Stomach (tissue), 4 donors: Measurements from ENCODE around the gene S100A7.

Experiments
- POLR2AphosphoS5 ChIP-seq, 3 donors: sonication (generic); formaldehyde crosslinking; IDR thresholded peaks; one replicate each; pipeline ENCODE4 v1.6.1; 2016; ENCODE audit warnings: antibody characterized with exemption in 3 of 3
- TF ChIP-seq, protein P1 (sequence below), 7 experiments: fragments of 450-650 bp in 4 of 7; fragments of 200-600 bp in 3 of 7; sonication (generic) in 3 of 7; IDR thresholded peaks; one replicate each; pipeline ENCODE4 v1.5.1; 2016 to 2019; ENCODE audit warnings: antibody characterized with exemption in 7 of 7, control low read depth in 2 of 7, mild to moderate bottlenecking in 1 of 7

DNA sequence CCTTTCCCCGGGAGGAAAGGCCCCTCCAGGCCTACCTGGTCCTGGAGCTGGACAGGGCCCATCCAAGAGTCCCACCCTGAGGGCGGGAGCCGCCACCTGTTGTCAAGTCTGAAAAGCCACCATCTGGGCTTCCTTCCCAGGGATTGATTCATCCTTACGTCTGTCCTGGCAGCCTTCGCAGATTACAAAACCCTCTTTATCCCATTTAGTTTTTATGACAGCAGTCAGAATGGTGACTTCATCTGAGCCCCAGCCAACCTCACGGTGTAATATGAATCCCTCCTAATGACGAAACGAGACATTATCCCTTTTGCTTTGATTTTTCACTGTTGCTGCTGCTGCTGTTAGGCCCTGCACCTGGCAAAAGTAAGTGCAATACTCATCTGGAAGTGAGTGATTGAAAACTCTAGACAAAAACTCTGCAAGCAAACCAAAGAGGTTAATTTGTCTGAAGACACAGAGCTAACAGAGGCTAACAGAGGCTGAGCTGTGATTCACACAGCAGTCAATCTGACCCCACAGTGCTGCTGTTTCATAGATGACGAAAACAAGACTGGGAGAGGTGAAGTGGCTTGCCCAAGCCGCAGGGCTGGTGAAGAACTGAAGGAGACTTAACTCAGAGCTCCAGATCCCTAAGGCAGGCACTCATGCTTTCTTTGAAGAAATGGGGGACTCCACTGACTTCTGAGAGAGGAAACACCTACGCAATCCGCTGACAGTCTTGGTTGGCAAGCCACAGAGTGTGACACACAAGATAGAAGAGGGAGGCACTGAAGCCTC is 30.0 kb upstream of the S100A7 start:
- TF ChIP-seq, protein P1, sequence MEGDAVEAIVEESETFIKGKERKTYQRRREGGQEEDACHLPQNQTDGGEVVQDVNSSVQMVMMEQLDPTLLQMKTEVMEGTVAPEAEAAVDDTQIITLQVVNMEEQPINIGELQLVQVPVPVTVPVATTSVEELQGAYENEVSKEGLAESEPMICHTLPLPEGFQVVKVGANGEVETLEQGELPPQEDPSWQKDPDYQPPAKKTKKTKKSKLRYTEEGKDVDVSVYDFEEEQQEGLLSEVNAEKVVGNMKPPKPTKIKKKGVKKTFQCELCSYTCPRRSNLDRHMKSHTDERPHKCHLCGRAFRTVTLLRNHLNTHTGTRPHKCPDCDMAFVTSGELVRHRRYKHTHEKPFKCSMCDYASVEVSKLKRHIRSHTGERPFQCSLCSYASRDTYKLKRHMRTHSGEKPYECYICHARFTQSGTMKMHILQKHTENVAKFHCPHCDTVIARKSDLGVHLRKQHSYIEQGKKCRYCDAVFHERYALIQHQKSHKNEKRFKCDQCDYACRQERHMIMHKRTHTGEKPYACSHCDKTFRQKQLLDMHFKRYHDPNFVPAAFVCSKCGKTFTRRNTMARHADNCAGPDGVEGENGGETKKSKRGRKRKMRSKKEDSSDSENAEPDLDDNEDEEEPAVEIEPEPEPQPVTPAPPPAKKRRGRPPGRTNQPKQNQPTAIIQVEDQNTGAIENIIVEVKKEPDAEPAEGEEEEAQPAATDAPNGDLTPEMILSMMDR (IDR thresholded peaks at IDR 0.05): no peak
- TF ChIP-seq POLR2AphosphoS5 (IDR thresholded peaks at IDR 0.05): peak; percentile 35 to 37 (median 36)
